Mesothelial cell of epicardium (in vitro differentiated cells): ENCODE data around the gene RALBP1. TPM values are rescaled to one million over a fixed set of nuclear protein-coding genes. Genes with fewer than 3 reads are reported as not detected.
A peak's percentile ranks its signal among the peaks of the same experiment; 100 is the strongest.
"Not testable (repeated sequence)": the region's sequence is repeated elsewhere in the genome, so short reads cannot be mapped to it uniquely, and the experiment has no call there.

Source experiments
- DNase-seq, 2 experiments: peaks; one replicate each; pipeline ENCODE4 v3.0.0; 2021; ENCODE audit warnings: low spot score in 2 of 2; ENCODE audit not compliant: unreplicated experiment in 2 of 2
- H3K27ac Mint-ChIP-seq: 2 replicates; pipeline ENCODE4 v1.8.0; 2021; ENCODE audit warnings: mixed read lengths
- H3K27me3 Mint-ChIP-seq: 2 replicates; pipeline ENCODE4 v1.8.0; 2021; ENCODE audit warnings: low read depth, mixed read lengths
- H3K36me3 Mint-ChIP-seq: 2 replicates; pipeline ENCODE4 v1.8.0; 2021; ENCODE audit warnings: mixed read lengths
- H3K4me1 Mint-ChIP-seq: 2 replicates; pipeline ENCODE4 v1.8.0; 2021; ENCODE audit warnings: mixed read lengths
- H3K4me3 Mint-ChIP-seq: 2 replicates; pipeline ENCODE4 v1.8.0; 2021; ENCODE audit warnings: mild to moderate bottlenecking, moderate library complexity, mixed read lengths
- H3K9me3 Mint-ChIP-seq: 2 replicates; pipeline ENCODE4 v1.8.0; 2021; ENCODE audit warnings: mixed read lengths
- CTCF ChIP-seq: fragments of 200-600 bp; sonication (generic); IDR thresholded peaks from one replicate; pipeline ENCODE4 v1.5.0; 2021; ENCODE audit warnings: antibody characterized with exemption; ENCODE audit not compliant: unreplicated experiment
- total RNA-seq: library from RNA; stranded (reverse); gene quantifications from 3 replicates; pipeline ENCODE4 v1.2.1, GENCODE V29; 2021

RALBP1 gene
- total RNA-seq, 1 donor from 2014 or later, result 44.7 TPM

GRCh38 chr18:9477509-9477908 is 2.2 kb downstream of the RALBP1 start:
- H3K27me3 Mint-ChIP-seq, result no peaks in the 10 kb centered on the region
- peak overlapping the region; percentile 89 for H3K4me3 Mint-ChIP-seq
- peaks cover 32% of the 10 kb centered on the region for H3K4me1 Mint-ChIP-seq
- peak overlapping the region; percentile 93 for H3K27ac Mint-ChIP-seq
- peaks cover 17% of the 10 kb centered on the region for H3K36me3 Mint-ChIP-seq
- no peak for TF ChIP-seq CTCF
- peaks cover 5% of the 10 kb centered on the region for H3K9me3 Mint-ChIP-seq
- no peak for DNase-seq

- no peak for TF ChIP-seq CTCF
- Mint-ChIP-seq H3K36me3 (peaks cover 26% of the 10 kb centered on the region), H3K9me3 (peaks cover 15% of the 10 kb centered on the region), H3K27me3 (no peaks in the 10 kb centered on the region), H3K4me1 (peaks cover 30% of the 10 kb centered on the region), H3K27ac (no peak overlapping the region), H3K4me3 (no peak overlapping the region)
- DNase-seq, result no peak
Observed at GRCh38 chr18:9478545-9478944, 3.2 kb downstream of the RALBP1 start.

GRCh38 chr18:9482790-9483189 is 7.5 kb downstream of the RALBP1 start:
- Mint-ChIP-seq H3K9me3 (peaks cover 24% of the 10 kb centered on the region), H3K27ac (no peak overlapping the region), H3K4me3 (no peak overlapping the region), H3K36me3 (peaks cover 39% of the 10 kb centered on the region), H3K4me1 (no peaks in the 10 kb centered on the region), H3K27me3 (no peaks in the 10 kb centered on the region)
- no peak for DNase-seq
- TF ChIP-seq CTCF, result no peak

GRCh38 chr18:9483526-9483925 is 8.2 kb downstream of the RALBP1 start:
- H3K4me3 Mint-ChIP-seq, result no peak overlapping the region
- no peak for DNase-seq
- H3K27me3 Mint-ChIP-seq, result no peaks in the 10 kb centered on the region
- TF ChIP-seq CTCF, result no peak
- H3K9me3 Mint-ChIP-seq, result peaks cover 25% of the 10 kb centered on the region
- no peaks in the 10 kb centered on the region for H3K4me1 Mint-ChIP-seq
- H3K36me3 Mint-ChIP-seq, result peaks cover 39% of the 10 kb centered on the region
- H3K27ac Mint-ChIP-seq, result no peak overlapping the region

- H3K27me3 Mint-ChIP-seq, H3K4me1 Mint-ChIP-seq, DNase-seq, H3K4me3 Mint-ChIP-seq, H3K27ac Mint-ChIP-seq: not testable (repeated sequence)
- Mint-ChIP-seq H3K36me3 (peaks cover 33% of the 10 kb centered on the region), H3K9me3 (peaks cover 25% of the 10 kb centered on the region)
Observed at GRCh38 chr18:9484856-9485255, 9.5 kb downstream of the RALBP1 start.

GRCh38 chr18:9488538-9488937 is 13.2 kb downstream of the RALBP1 start:
- TF ChIP-seq CTCF, result no peak
- peaks cover 2% of the 10 kb centered on the region for H3K4me1 Mint-ChIP-seq
- DNase-seq, result no peak
- no peaks in the 10 kb centered on the region for H3K27me3 Mint-ChIP-seq
- H3K4me3 Mint-ChIP-seq, result no peak overlapping the region
- H3K9me3 Mint-ChIP-seq, result peaks cover 29% of the 10 kb centered on the region
- no peak overlapping the region for H3K27ac Mint-ChIP-seq
- H3K36me3 Mint-ChIP-seq, result peaks cover 32% of the 10 kb centered on the region
